Ascending aorta (tissue), 2 donors: ENCODE data around the gene CACNG7. TPM values are rescaled to one million over a fixed set of nuclear protein-coding genes. Genes with fewer than 3 reads are reported as not detected.

Source experiments
- DNase-seq, 2 donors: peaks; one replicate each; pipeline ENCODE4 v3.0.0-alpha.2; 2019; ENCODE audit warnings: low spot score in 2 of 2
- H3K27ac ChIP-seq, 2 donors: fragments of 200-600 bp; sonication (generic); one replicate each; pipeline ENCODE4 v1.5.1; 2016 to 2017; ENCODE audit warnings: mild to moderate bottlenecking in 1 of 2
- H3K27me3 ChIP-seq: fragments of 200-600 bp; sonication (generic); one replicate; pipeline ENCODE4 v1.5.1; 2017
- H3K36me3 ChIP-seq, 2 donors: fragments of 200-600 bp; sonication (generic); one replicate each; pipeline ENCODE4 v1.5.1; 2016
- H3K4me1 ChIP-seq, 2 donors: fragments of 200-600 bp; sonication (generic); one replicate each; pipeline ENCODE4 v1.5.1; 2016 to 2017; ENCODE audit warnings: mild to moderate bottlenecking in 1 of 2
- H3K4me3 ChIP-seq, 2 donors: fragments of 200-600 bp; sonication (generic); one replicate each; pipeline ENCODE4 v1.5.1; 2016 to 2017; ENCODE audit warnings: mild to moderate bottlenecking in 1 of 2
- H3K9me3 ChIP-seq, 2 donors: fragments of 200-600 bp; sonication (generic); one replicate each; pipeline ENCODE4 v1.5.1; 2016
- CTCF ChIP-seq, 3 experiments: fragments of 200-600 bp in 2 of 3; fragments of 450-650 bp in 1 of 3; sonication (generic) in 2 of 3; IDR thresholded peaks; one replicate each; pipeline ENCODE4 v1.5.1; 2016 to 2019; ENCODE audit warnings: antibody characterized with exemption in 3 of 3, mild to moderate bottlenecking in 1 of 3, moderate library complexity in 1 of 3
- intact Hi-C: fragments of 100-400 bp; cut with DNase I; formaldehyde crosslinking; loops from one replicate; pipeline ENCODE4 v1.15.1; 2023
- total RNA-seq: library from RNA; depleted of rRNA; stranded (reverse); fragments of >200 nt; gene quantifications from one replicate; pipeline ENCODE4 v1.1.0, GENCODE V29; 2016

Gene CACNG7
- total RNA-seq, 1 donor from 2014 or later: not detected

GRCh38 chr19:53960886-53961285 lies 51.8 kb downstream of the CACNG7 start:
- Histone ChIP-seq H3K36me3 (no peaks in the 10 kb centered on the region), H3K27me3 (peaks cover 13% of the 10 kb centered on the region), H3K4me3 (no peak overlapping the region), H3K9me3 (no peaks in the 10 kb centered on the region), H3K27ac (no peak overlapping the region), H3K4me1 (no peaks in the 10 kb centered on the region)
- no peak for TF ChIP-seq CTCF (IDR thresholded peaks at IDR 0.05)
- DNase-seq: no peak
- intact Hi-C loops: no loop called here

GRCh38 chr19:53961523-53962356 lies 52.7 kb downstream of the CACNG7 start:
- no peak for DNase-seq
- Histone ChIP-seq H3K27ac (no peak overlapping the region), H3K36me3 (no peaks in the 10 kb centered on the region), H3K4me1 (no peaks in the 10 kb centered on the region), H3K4me3 (no peak overlapping the region), H3K9me3 (no peaks in the 10 kb centered on the region), H3K27me3 (peaks cover 13% of the 10 kb centered on the region)
- no peak for TF ChIP-seq CTCF (IDR thresholded peaks at IDR 0.05)
- intact Hi-C loops: no loop called here

DNA sequence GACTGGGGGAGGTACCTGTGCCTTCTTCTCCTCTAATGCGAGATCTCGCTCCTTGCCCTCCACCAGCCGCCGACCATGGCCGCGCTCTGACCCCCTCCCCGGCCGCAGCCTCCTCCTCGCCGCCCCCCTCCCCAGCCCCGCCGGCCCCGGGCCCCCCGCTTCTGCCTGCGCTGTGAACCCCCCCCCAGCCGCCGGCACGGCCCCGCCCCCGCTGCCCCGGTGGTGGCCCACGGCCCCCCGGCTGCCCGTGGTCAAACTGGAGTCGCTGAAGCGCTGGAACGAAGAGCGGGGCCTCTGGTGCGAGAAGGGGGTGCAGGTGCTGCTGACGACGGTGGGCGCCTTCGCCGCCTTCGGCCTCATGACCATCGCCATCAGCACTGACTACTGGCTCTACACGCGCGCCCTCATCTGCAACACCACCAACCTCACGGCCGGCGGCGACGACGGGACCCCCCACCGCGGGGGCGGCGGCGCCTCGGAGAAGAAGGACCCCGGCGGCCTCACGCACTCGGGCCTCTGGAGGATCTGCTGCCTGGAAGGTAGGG lies 53.9 kb downstream of the CACNG7 start, which contains the start of gene CACNG8:
CACNG8 (plus strand) TSS at position 51 of the 545 bp plus-strand sequence.
- intact Hi-C loops: no loop called here
- TF ChIP-seq CTCF (IDR thresholded peaks at IDR 0.05): no peak
- H3K27me3 ChIP-seq: peaks cover 10% of the 10 kb centered on the region

GRCh38 chr19:53965091-53965490 lies 56.0 kb downstream of the CACNG7 start:
- no peak for TF ChIP-seq CTCF (IDR thresholded peaks at IDR 0.05)
- peaks cover 8% of the 10 kb centered on the region for H3K27me3 ChIP-seq
- no peaks in the 10 kb centered on the region for H3K4me1 ChIP-seq
- H3K36me3 ChIP-seq: no peaks in the 10 kb centered on the region
- no peak overlapping the region for H3K27ac ChIP-seq
- H3K9me3 ChIP-seq: no peaks in the 10 kb centered on the region
- no peak overlapping the region for H3K4me3 ChIP-seq
- intact Hi-C loops: no loop called here
- no peak for DNase-seq

More for the DNA sequence above, 53.9 kb downstream of the CACNG7 start, which contains the start of gene CACNG8:
- Histone ChIP-seq H3K36me3 (no peaks in the 10 kb centered on the region), H3K27ac (no peak within 1 kb of the TSS), H3K9me3 (no peaks in the 10 kb centered on the region), H3K4me1 (no peaks in the 10 kb centered on the region), H3K4me3 (no peak within 1 kb of the TSS)
- DNase-seq: no peak

DNA sequence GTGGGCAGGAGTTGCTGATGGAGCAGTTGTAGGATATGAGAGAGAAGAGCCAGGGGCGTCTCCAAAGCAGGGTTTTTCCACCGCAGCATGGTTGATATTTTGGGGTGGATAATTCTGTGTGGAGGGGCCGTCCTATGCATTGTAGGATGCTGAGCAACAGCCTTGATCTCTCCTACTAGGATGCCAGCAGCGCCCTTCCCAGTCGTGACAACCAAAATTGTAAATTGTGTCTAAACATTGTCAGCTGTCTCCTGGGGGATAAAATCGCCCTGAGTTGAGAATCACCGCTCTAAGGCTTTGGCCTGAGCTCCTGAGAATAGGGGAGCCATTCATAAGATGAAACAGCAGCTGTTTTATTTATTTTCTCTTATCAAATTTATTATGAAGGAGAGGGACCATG lies 57.9 kb downstream of the CACNG7 start:
- TF ChIP-seq CTCF (IDR thresholded peaks at IDR 0.05): no peak
- Histone ChIP-seq H3K4me3 (no peak overlapping the region), H3K4me1 (no peaks in the 10 kb centered on the region), H3K9me3 (no peaks in the 10 kb centered on the region), H3K27ac (no peak overlapping the region), H3K27me3 (peaks cover 8% of the 10 kb centered on the region), H3K36me3 (no peaks in the 10 kb centered on the region)
- intact Hi-C loops: no loop called here
- DNase-seq: no peak
